Lower leg skin (tissue), 3 donors: Measurements from ENCODE around the gene RNF4.

Experiments
- CTCF ChIP-seq, 3 donors: fragments of 450-650 bp; IDR thresholded peaks; one replicate each; pipeline ENCODE4 v1.5.1; 2016; ENCODE audit warnings: antibody characterized with exemption in 3 of 3, mild to moderate bottlenecking in 3 of 3, moderate library complexity in 2 of 3
- POLR2A ChIP-seq, 2 donors: fragments of 450-650 bp; IDR thresholded peaks; one replicate each; pipeline ENCODE4 v1.6.1; 2016 to 2017; ENCODE audit warnings: antibody characterized with exemption in 2 of 2, mild to moderate bottlenecking in 1 of 2, moderate library complexity in 1 of 2

- TF ChIP-seq CTCF (IDR thresholded peaks at IDR 0.05) (no peak), POLR2A (IDR thresholded peaks at IDR 0.05) (no peak)
Observed at GRCh38 chr4:2507259-2507658, 38.4 kb downstream of the RNF4 start.
